HepG2 (cell line): ENCODE measurements around the gene PTK7. TPM values are rescaled to one million over a fixed set of nuclear protein-coding genes. Genes with fewer than 3 reads are reported as not detected.
A peak's percentile ranks its signal among the peaks of the same experiment; 100 is the strongest.

Source experiments
- HMGA1 ChIP-seq: sonication (generic); formaldehyde crosslinking; conservative IDR thresholded peaks from 2 replicates; pipeline ENCODE4 v1.4.0; 2020; ENCODE audit warnings: missing genetic modification reagents
- MEF2D ChIP-seq: sonication (generic); formaldehyde crosslinking; IDR thresholded peaks from 2 replicates; pipeline ENCODE4 v1.5.1; 2020; ENCODE audit warnings: mild to moderate bottlenecking, missing genetic modification reagents
- NR1H2 ChIP-seq: sonication (generic); formaldehyde crosslinking; IDR thresholded peaks from 2 replicates; pipeline ENCODE4 v1.8.1; 2022; ENCODE audit warnings: low read depth, missing genetic modification reagents, borderline replicate concordance
- SIX1 ChIP-seq: sonication (generic); formaldehyde crosslinking; IDR thresholded peaks from 2 replicates; pipeline ENCODE4 v1.4.0; 2020; ENCODE audit warnings: missing genetic modification reagents, borderline replicate concordance
- TAF15 ChIP-seq: fragments of 200-400 bp; formaldehyde crosslinking; IDR thresholded peaks from one replicate; pipeline ENCODE4 v1.6.1; 2018; ENCODE audit warnings: mild to moderate bottlenecking, low read depth, low read length; ENCODE audit not compliant: poor library complexity, severe bottlenecking
- ZMAT3 ChIP-seq: sonication (generic); formaldehyde crosslinking; conservative IDR thresholded peaks from 2 replicates; pipeline ENCODE4 v1.7.0; 2021; ENCODE audit warnings: missing genetic modification reagents
- ZMYM4 ChIP-seq: sonication (generic); formaldehyde crosslinking; IDR thresholded peaks from 2 replicates; pipeline ENCODE4 v1.8.1; 2023; ENCODE audit warnings: mild to moderate bottlenecking, missing genetic modification reagents
- ZNF124 ChIP-seq: sonication (generic); formaldehyde crosslinking; IDR thresholded peaks from 2 replicates; pipeline ENCODE4 v1.4.0; 2020; ENCODE audit warnings: missing genetic modification reagents
- ZNF20 ChIP-seq: sonication (generic); formaldehyde crosslinking; IDR thresholded peaks from 2 replicates; pipeline ENCODE4 v1.4.0; 2020; ENCODE audit warnings: mild to moderate bottlenecking, moderate library complexity, missing genetic modification reagents
- ZNF33A ChIP-seq: sonication (generic); formaldehyde crosslinking; IDR thresholded peaks from 2 replicates; pipeline ENCODE4 v1.5.1; 2020; ENCODE audit warnings: missing genetic modification reagents, mild to moderate bottlenecking, moderate library complexity, borderline replicate concordance
- ZNF570 ChIP-seq: sonication (generic); formaldehyde crosslinking; IDR thresholded peaks from 2 replicates; pipeline ENCODE4 v1.4.0; 2020; ENCODE audit warnings: mild to moderate bottlenecking, missing genetic modification reagents, borderline replicate concordance
- ZNF83 ChIP-seq: sonication (generic); formaldehyde crosslinking; IDR thresholded peaks from 2 replicates; pipeline ENCODE4 v1.4.0; 2020; ENCODE audit warnings: missing genetic modification reagents, mild to moderate bottlenecking, borderline replicate concordance
- ZNF841 ChIP-seq: sonication (generic); formaldehyde crosslinking; IDR thresholded peaks from 2 replicates; pipeline ENCODE4 v1.8.1; 2023; ENCODE audit warnings: missing genetic modification reagents, borderline replicate concordance
- polyA plus RNA-seq, 8 experiments: library from polyadenylated mRNA; depleted of rRNA in 3 of 8; stranded (reverse) in 7 of 8; unstranded in 1 of 8; fragments of >200 nt; fragmentation: Illumina TruSeq in 4 of 8; extraction: Trizol in 4 of 8; gene quantifications; 2 replicates each; pipeline versions ENCODE4 v1.2.1 to v1.2.3, GENCODE V29; 2011 to 2016; ENCODE audit warnings: low read depth in 4 of 8, missing spikeins in 1 of 8, mixed read lengths in 1 of 8; ENCODE audit not compliant: insufficient read depth in 1 of 8
- total RNA-seq, 5 experiments: library from RNA; depleted of rRNA; stranded (reverse); fragments of >200 nt; fragmentation: Illumina TruSeq; extraction: Trizol; gene quantifications; 2 replicates each; pipeline ENCODE4 v1.2.3, GENCODE V29; 2016; ENCODE audit warnings: low read depth in 1 of 5
- TF ChIP-seq, protein P1 (sequence below): sonication (generic); formaldehyde crosslinking; IDR thresholded peaks from 2 replicates; pipeline ENCODE4 v1.4.0; 2020; ENCODE audit warnings: missing genetic modification reagents
- TF ChIP-seq, protein P2 (sequence below): sonication (generic); formaldehyde crosslinking; conservative IDR thresholded peaks from 2 replicates; pipeline ENCODE4 v1.4.0; 2020; ENCODE audit warnings: missing genetic modification reagents
- TF ChIP-seq, protein P3 (sequence below): sonication (generic); formaldehyde crosslinking; IDR thresholded peaks from 2 replicates; pipeline ENCODE4 v1.4.0; 2020; ENCODE audit warnings: missing genetic modification reagents, mild to moderate bottlenecking, borderline replicate concordance
- TF ChIP-seq, protein P4 (sequence below): sonication (generic); formaldehyde crosslinking; IDR thresholded peaks from 2 replicates; pipeline ENCODE4 v1.5.0; 2020; ENCODE audit warnings: missing genetic modification reagents, mild to moderate bottlenecking, borderline replicate concordance

The PTK7 gene
- total and polyA plus RNA-seq, 2 of the 13 experiments (the other 11 are each of a cell fraction or from before 2014, with no cell fraction given), result 98.5 to 99.8 TPM

DNA sequence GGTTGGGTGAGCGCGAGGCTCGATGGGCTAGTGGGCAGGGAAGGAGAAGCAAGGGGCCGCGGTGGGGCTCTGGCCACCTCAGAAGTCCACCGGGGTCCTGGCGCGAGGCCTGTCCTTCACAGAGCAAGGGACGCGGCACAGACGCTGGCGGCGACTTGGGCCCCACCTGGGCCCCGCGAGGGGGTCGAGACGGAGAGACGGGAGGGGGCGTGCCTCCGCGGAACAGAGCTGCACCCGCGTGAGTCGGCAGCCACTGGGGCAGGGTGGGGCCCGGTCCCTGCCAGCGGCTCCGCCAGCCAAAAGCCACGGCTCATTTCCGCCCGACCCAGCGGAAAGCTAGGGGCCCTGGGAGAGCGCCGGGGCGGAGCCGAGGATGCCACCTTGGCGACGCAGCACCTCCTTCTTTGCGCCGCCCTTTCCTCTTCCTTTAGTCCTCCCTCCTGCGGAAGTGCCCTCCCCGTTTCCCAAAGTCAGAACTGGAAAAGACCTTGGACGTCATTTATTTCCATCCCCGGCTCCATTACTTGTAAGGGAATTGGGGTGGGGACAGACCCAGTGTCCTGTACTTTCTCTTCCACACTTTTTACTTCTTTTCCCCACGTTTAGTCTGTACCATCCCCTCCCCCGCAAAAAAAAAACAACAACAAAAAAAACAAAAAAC, 22.4 kb upstream of the PTK7 start, which contains the start of gene CUL7 (continued):
- TF ChIP-seq, protein P1, sequence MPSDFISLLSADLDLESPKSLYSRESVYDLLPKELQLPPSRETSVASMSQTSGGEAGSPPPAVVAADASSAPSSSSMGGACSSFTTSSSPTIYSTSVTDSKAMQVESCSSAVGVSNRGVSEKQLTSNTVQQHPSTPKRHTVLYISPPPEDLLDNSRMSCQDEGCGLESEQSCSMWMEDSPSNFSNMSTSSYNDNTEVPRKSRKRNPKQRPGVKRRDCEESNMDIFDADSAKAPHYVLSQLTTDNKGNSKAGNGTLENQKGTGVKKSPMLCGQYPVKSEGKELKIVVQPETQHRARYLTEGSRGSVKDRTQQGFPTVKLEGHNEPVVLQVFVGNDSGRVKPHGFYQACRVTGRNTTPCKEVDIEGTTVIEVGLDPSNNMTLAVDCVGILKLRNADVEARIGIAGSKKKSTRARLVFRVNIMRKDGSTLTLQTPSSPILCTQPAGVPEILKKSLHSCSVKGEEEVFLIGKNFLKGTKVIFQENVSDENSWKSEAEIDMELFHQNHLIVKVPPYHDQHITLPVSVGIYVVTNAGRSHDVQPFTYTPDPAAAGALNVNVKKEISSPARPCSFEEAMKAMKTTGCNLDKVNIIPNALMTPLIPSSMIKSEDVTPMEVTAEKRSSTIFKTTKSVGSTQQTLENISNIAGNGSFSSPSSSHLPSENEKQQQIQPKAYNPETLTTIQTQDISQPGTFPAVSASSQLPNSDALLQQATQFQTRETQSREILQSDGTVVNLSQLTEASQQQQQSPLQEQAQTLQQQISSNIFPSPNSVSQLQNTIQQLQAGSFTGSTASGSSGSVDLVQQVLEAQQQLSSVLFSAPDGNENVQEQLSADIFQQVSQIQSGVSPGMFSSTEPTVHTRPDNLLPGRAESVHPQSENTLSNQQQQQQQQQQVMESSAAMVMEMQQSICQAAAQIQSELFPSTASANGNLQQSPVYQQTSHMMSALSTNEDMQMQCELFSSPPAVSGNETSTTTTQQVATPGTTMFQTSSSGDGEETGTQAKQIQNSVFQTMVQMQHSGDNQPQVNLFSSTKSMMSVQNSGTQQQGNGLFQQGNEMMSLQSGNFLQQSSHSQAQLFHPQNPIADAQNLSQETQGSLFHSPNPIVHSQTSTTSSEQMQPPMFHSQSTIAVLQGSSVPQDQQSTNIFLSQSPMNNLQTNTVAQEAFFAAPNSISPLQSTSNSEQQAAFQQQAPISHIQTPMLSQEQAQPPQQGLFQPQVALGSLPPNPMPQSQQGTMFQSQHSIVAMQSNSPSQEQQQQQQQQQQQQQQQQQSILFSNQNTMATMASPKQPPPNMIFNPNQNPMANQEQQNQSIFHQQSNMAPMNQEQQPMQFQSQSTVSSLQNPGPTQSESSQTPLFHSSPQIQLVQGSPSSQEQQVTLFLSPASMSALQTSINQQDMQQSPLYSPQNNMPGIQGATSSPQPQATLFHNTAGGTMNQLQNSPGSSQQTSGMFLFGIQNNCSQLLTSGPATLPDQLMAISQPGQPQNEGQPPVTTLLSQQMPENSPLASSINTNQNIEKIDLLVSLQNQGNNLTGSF (CRISPR knock-in tag), result peak; percentile 80
- TF ChIP-seq ZNF124 (CRISPR knock-in tag) (peak; percentile 82; the same call in 1 of the 2 replicates), ZNF33A (CRISPR knock-in tag) (0 out of 2 replicates have a peak, but pooled peaks have one; percentile 72), ZNF20 (CRISPR knock-in tag) (no peak), ZNF570 (CRISPR knock-in tag) (no peak), SIX1 (CRISPR knock-in tag) (peak; percentile 49; the same call in 1 of the 2 replicates), HMGA1 (CRISPR knock-in tag) (no peak), TAF15 (peak; percentile 90), ZNF841 (CRISPR knock-in tag) (no peak), NR1H2 (CRISPR knock-in tag) (no peak), ZNF83 (CRISPR knock-in tag) (peak; percentile 51), ZMYM4 (CRISPR knock-in tag) (peak; percentile 85), ZMAT3 (CRISPR knock-in tag) (peak; percentile 97), MEF2D (CRISPR knock-in tag) (peak; percentile 79)
- TF ChIP-seq, protein P2, sequence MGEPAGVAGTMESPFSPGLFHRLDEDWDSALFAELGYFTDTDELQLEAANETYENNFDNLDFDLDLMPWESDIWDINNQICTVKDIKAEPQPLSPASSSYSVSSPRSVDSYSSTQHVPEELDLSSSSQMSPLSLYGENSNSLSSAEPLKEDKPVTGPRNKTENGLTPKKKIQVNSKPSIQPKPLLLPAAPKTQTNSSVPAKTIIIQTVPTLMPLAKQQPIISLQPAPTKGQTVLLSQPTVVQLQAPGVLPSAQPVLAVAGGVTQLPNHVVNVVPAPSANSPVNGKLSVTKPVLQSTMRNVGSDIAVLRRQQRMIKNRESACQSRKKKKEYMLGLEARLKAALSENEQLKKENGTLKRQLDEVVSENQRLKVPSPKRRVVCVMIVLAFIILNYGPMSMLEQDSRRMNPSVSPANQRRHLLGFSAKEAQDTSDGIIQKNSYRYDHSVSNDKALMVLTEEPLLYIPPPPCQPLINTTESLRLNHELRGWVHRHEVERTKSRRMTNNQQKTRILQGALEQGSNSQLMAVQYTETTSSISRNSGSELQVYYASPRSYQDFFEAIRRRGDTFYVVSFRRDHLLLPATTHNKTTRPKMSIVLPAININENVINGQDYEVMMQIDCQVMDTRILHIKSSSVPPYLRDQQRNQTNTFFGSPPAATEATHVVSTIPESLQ (CRISPR knock-in tag), result peak; percentile 91; the same call in 1 of the 2 replicates
- TF ChIP-seq, protein P3, sequence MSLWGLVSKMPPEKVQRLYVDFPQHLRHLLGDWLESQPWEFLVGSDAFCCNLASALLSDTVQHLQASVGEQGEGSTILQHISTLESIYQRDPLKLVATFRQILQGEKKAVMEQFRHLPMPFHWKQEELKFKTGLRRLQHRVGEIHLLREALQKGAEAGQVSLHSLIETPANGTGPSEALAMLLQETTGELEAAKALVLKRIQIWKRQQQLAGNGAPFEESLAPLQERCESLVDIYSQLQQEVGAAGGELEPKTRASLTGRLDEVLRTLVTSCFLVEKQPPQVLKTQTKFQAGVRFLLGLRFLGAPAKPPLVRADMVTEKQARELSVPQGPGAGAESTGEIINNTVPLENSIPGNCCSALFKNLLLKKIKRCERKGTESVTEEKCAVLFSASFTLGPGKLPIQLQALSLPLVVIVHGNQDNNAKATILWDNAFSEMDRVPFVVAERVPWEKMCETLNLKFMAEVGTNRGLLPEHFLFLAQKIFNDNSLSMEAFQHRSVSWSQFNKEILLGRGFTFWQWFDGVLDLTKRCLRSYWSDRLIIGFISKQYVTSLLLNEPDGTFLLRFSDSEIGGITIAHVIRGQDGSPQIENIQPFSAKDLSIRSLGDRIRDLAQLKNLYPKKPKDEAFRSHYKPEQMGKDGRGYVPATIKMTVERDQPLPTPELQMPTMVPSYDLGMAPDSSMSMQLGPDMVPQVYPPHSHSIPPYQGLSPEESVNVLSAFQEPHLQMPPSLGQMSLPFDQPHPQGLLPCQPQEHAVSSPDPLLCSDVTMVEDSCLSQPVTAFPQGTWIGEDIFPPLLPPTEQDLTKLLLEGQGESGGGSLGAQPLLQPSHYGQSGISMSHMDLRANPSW (CRISPR knock-in tag), result peak; percentile 85; the same call in 1 of the 2 replicates
- TF ChIP-seq, protein P4, sequence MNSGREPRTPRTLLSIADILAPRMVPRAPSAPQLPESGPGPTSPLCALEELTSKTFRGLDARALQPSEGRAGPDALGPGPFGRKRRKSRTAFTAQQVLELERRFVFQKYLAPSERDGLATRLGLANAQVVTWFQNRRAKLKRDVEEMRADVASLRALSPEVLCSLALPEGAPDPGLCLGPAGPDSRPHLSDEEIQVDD (CRISPR knock-in tag), result 0 out of 2 replicates have a peak, but pooled peaks have one; percentile 59
